ENCODE data around the gene RAB8A.
"Not testable (repeated sequence)": the region's sequence is repeated elsewhere in the genome, so short reads cannot be mapped to it uniquely, and the experiment has no call there.

Gene RAB8A

GRCh38 chr19:16178866-16179265, 67.2 kb downstream of the RAB8A start:
- not testable (repeated sequence) for DNase-seq (ENCODE audit: low spot score)

GRCh38 chr19:16180611-16181010, 68.9 kb downstream of the RAB8A start:
- DNase-seq (ENCODE audit: low spot score), result no peak

Measured in Ammon's horn (tissue), 1 donor.